SIG-M5 treated with dmso at 0.1 percent for 504 hours (cell line): ENCODE data around the gene ZNF66.
"Not testable (repeated sequence)": the region's sequence is repeated elsewhere in the genome, so short reads cannot be mapped to it uniquely, and the experiment has no call there.

Experiments
- DNase-seq: peaks from one replicate; lab custom pipeline; 2025; ENCODE audit not compliant: unreplicated experiment; lab: John Stamatoyannopoulos, UW

ZNF66 gene

DNA sequence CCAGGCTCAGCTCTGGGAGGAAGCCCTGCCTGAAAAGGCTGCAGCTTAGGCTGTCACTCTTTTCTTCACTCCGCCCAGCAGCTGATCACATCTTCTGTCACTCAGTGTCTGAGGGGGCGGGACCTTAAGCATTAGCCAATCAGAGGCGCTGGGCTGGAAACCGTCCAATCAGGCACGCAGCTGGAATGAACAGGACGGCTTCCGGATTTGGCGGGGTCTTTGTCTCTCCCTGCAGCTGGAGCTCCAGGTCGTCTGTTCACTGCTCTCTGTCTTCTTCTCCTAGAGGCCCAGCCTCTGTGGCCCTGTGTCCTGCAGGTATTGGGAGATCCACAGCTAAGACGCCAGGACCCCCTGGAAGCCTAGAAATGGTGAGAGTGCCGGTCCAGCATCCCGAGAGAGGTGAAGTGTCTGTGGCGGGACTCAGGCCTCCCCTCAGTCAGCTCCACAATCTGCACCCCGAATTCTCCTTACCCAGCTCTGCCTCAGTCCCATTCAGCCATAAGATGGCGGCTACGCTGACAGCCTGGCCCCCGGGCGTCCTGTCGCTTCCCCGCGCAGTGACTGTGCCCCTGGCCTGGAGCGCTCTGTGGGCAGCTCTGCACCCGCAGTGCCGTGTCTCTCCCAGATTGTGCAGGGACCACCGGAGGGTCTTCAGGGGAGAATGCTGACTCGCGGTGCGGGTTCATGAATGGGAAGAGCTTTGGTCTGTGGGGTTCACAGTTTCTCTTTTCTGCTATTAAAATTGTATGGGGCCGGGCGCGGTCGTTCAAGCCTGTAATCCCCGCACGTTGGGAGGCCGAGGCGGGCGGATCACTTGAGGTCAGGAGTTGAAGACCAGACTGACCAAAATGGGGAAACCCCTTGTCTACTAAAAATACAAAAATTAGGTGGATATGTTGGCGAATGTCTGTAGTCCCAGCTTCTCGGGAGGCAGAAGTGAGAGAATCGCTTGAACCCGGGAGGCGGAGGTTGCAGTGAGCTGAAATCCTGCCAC lies at the start of gene ZNF66:
Gene ZNF66 (plus strand): TSS at position 222 of the 994 bp plus-strand sequence. CDS start 144 bp downstream, at position 366.
- peak; percentile 57 for DNase-seq

DNA sequence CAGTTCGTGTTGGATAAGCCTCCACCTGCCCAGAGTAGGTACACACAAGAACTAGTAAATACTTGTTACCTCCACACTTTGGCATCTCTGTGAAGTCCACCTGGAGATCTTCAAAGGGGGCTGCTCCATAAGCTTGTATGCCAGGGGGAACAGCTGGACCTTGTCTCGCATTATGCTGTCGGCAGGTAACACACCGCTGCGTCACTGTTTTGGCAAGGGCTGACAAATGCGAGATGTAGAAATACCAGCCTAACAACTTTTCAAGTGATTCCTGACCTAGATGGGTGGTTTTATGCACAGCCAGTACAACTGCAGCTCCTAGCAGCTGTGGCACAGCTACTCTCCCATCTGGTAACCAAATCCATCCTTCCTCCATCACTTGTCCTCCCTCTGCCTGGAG lies 25.9 kb upstream of the ZNF66 start:
- not testable (repeated sequence) for DNase-seq

DNA sequence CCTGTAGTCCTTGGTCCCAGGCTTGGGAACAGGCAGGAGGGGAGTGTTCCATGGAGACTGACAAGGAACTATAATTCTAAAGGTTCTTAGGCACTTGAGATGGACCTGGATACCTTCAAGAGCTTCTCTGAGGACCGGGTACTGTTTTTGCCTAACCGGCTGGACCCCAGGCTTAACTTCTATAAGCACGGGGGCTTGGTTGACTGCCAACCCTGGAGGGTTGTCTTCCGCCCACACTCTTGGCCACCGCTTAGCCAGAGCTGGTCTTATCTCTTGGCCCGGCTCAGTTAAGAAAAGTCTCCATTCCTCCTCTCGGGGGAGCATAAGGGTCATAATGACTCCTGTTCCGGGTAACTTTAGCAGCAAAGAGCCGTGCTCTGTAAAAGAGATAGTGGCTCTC lies 23.8 kb upstream of the ZNF66 start:
- not testable (repeated sequence) for DNase-seq

DNA sequence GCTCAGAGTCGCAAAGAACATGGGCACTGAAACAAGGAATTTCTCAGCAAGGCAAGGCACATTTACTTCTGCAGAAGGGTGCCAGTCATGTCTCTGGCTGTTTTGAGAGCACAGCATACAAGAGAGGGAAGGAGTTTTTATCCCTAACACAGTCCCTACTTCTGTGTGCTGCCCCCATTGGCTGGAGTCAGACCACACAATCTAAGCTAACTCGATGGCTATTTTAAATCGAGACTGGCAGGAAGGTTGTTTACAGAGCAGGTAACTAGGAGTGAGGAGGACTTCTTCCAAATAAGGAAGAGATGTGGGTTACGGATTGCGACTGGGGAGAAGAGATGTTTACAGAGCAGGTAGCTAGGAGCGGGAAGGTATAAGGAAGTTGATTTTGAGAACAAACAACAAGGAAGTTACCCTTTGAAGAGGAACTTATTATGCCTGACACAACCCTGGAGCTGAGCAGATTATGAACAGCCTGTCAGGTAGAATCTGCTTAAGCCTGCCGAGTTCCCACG lies 6.8 kb upstream of the ZNF66 start:
- not testable (repeated sequence) for DNase-seq

DNA sequence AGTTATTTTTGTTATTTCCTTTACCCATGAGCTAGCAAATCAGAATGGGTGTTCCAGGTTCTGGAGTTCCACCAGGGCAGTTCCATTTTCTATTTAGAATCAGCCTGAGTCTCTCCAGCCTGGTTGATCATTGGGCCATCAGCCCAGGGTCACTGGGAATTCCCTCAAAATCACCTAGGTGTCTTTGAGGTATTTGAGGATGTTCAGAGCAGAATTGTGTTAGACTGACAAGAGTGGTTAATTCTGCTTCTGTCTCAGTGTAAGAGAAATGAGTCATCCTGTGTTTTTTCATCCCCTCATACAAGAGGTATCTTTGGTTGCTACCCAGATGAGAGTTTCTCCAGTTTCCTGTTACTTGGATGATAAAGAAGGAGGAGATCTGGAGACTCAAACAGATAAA lies 11.7 kb downstream of the ZNF66 start:
- DNase-seq, result no peak

- no peak for DNase-seq
Measured at GRCh38 chr19:20791806-20792205, 15.7 kb downstream of the ZNF66 start.

- not testable (repeated sequence) for DNase-seq
Measured at GRCh38 chr19:20806311-20807262, 30.5 kb downstream of the ZNF66 start.

DNA sequence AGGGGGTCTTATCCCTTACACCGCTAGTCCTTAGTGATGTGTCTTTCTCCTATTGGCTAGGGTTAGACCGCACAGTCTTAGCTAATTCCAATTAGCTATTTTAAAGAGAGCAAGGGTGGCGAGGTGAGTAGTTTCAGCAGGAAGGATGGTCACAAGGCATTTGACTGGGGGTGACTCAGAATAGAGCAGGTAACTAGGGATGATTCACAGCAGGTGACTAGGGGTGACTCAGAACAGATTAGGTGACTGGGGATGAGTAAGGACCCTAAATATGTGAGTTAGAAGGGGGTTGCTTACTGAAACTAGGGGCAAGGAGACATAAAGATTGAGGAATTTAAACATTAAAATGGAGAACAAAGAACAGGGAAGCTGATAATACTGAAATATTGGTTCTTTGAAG lies 64.3 kb downstream of the ZNF66 start:
- DNase-seq, result no peak
